ENCODE measurements around the gene SRP14.
A peak's percentile ranks its signal among the peaks of the same experiment; 100 is the strongest.
"Not testable (repeated sequence)": the region's sequence is repeated elsewhere in the genome, so short reads cannot be mapped to it uniquely, and the experiment has no call there.

The SRP14 gene

DNA sequence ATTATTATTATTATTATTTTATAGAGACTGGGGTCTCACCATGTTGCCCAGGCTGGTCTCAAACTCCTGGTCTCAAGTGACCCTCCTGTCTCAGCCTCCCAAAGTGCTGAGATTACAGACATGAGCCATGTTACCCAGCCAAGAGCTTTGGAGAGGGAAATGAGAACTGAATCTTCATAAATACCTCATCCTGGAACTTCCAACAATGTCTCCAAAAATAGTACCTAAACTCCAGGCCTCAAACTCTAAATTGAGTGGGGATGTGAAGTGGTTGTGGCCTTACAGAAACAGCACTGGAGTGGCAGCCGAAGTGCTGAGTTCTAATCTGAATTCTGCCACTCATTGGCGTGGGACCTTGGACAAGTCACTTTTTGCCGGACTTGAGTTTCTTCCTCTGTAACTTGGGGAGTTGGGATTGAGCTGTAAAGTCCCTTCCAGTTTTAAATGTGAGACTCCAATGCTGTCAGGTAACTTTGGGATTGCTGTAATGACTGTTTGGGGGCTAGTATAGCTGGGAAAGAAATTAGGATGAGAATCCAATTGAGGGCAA is 10.0 kb upstream of the SRP14 start:
- no peak for DNase-seq

DNA sequence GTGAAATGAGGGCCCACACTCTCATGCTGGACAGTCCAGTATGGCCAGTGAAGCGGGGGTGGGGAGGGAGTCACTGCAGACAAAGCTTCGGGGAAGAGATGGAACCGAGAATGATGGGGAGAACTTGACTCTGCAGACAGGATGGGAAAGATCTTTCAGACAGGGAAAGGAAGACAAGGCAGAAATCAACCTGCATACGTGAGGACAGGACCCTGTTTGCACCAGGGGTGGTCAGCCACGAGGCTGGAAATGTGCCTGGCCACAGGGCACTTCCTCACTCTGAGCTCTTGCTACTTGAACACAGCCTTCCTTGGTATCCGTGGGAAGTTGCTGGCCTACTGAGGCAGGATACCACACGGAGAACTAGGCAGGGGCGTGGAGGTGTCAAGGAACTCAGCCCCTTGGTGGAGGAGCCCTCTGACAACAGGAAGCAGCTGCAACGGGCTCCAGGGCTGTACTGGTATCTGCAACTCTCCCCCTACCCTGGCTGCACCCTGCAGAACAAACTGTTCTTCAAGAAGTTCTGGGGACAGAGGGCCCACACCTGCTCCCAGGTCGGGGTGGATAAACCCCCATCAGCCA is 9.3 kb upstream of the SRP14 start:
- no peak for DNase-seq

DNA sequence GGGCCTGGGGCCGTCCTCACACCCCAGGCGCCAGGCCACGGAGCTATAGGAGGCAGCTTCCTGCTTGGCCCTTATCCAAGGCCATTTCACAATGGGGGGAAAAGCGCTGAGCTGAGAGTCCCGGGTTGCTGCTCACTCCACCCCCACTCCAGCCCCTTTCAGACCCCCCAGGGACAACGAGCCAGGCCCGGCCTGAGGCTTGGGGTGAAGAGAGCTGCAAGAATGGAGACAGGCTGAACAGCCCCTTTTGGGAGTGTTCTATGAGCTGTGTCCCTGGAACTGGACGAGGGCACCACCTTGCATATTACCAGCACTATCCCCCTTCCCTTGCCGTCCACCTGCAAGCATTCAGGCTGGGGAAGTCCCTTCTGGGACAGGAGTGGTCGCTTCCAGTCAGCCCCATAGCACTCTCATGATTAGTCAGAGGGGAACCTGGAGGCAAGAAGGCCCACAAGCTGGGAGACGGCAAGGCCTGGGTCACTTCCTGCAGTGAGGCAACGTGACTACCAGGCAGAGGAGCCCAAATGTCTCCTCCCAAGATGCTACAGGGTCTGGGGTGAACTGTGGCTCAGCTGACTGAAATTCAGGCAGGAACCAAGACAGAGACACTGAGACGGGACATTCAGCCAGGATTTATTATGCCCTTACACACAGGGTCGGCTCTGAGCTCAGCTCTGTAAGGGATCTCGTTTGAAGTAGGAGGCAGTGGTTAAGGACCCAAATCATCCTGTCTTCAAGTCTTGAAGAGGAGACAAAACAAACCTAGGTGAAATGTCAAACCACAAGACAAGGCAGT is 8.6 kb upstream of the SRP14 start:
- DNase-seq: no peak

DNA sequence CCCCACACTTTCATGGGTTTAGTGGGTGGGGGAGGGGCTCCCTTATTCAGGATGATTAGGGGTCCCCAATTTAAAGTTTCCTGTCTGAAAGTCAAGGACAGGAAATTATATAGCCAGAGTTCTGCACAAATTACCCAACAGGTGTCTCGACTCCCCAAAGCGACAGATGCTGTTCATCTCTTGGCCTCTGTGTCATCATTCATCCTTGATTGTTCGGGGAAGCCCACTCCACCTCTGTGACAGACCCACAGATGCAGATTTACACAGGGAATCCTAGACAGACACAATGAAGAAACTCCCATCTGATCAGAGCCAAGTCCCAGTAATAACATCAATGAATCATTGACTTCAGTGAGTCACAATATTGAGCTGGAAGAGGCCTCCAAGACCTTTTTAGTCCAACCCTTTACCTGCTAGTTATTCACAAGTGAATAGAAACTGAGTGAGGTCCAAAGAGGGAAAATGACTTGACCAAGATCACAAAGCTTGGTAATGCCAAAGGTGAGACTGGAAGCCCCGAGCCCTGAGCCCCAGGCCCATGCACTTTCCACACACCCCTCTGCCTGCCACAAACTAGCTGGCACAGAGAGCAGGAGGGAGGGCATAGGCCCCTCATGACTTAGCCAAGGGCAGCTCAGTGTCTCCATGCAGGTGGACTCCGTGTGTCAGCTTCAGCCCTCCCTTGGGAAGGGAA is 7.9 kb upstream of the SRP14 start:
- DNase-seq: no peak

DNA sequence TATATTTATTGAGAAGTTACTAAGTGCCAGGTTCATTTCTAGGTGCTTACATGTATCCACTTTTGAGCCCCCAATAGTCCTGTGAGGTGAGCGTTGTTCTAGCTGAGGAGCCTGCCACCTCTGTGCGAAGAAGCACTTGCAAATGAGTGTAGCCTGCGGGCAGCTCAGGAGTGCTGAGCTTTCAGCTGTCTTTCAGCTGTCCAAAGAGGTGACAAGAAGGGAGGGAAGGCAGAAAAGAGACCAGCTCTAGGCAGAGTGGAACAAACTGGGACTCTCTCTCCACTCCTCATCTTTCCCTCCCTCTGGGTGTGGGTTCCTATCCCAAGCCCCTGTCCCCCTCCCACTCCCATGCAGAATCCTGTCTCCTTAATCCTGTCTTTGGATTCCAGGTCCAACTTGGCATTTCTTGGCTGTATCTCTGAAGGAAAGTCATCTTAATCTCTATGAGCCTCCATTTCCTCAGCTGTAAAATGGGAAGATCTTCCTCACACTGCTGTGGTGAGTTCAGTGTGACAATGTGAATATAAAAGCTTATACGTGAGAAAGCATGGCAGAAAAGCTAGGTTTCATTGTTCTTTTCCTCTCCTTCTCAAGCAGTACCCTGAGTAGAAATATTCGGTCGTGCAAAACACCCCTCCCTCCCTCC is 6.7 kb upstream of the SRP14 start:
- DNase-seq: no peak

DNA sequence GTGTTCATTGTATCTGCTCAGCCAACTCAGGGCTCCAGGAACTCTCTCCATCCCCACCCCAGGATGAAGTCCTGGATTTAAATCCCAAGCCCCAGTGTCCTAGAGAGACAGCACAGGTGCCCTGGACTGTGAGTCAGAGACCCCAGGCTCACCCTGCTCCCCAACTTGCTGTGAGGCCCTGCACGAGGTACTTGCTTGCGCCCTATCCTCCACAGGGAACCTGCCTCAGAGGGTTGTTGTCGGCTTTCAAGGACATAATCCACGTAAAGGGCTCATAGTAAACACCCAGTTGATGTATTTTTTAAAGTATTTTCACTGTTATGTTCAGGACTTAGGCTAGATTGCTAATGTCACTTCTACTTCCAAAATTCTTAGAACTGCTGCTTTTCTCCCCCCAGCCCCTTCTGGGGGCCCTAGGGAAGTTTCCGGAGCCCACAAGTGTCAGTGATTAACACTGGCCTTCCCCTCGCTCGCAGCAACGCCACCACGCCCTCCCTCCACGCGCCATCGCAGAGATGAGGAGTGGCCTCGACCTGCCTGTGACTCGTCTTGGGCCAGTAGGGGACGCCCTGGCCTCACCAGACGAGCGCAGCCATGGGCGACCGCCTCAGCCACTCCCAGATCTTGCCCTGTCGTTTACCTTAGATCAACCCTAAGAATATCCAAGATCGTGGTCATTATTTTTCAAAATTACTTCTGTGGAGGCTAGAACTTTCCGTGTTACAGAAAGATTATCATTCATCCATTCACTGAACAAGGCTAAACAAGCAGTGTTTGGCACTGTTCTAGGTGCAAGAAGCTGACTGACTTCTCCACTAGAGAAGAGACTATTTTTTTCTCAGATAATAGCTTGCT is 6.0 kb upstream of the SRP14 start:
- peak; percentile 65 for DNase-seq

DNA sequence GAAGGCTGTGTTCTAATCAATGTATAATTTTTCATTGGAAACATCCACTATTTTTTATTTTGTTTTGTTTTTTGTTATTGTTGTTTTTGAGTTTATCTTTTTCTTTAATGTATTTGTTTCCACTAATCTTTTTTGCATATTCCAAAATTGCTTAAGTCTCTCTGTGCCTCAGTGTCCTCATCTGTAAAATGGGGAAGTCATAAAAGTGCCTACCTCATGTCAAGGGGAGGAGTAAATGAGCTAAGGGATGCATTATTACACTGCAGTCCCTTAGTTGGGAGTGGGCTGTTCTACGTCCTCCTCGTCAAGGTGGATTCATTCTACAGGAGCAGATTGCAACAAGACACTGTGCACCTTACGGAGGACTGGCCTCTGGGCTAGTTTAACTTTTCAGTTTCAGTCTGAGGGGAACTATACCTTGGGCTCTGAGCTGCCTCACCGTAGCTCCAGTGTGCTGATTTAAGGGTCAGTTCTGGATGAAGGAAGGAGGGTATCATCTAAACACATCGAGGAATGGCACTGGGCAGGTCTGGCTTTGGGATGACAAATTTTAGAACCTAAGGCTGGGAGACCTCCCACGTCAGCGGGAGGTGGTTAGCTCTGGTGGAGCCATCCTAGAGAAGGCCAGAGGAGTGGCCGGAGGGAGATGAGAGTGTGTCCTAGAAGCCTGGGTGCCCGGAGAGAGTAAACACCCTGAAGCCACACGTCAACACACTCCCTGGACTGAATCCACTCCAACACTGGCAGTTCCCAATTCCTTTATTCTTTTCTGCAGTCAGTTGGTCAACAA is 5.1 kb upstream of the SRP14 start:
- no peak for DNase-seq

DNA sequence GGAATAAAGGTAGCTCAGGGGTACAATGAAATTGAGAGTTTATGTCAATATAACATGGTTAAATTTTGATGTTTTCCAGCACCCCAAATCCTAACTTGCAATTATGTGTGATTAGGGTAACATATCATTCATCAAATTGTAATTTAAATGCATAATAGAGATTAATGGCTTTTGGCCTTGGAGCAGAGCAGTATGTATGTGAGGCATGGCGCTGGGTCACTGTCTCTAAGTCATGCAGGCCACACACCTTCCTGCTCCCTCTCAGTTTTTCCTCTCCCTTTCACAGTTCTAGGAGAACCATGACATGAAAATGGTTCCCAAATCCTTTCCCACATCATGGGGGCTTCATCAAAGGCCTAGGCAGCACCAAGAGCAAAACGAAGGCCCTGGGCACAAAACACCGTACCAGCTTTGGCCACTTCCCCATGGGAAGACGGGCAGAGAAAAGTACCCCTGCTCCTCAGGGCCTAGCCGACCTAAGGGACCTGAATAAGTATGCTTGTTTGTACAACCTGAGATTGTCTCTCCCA is 3.9 kb upstream of the SRP14 start:
- DNase-seq: no peak

DNA sequence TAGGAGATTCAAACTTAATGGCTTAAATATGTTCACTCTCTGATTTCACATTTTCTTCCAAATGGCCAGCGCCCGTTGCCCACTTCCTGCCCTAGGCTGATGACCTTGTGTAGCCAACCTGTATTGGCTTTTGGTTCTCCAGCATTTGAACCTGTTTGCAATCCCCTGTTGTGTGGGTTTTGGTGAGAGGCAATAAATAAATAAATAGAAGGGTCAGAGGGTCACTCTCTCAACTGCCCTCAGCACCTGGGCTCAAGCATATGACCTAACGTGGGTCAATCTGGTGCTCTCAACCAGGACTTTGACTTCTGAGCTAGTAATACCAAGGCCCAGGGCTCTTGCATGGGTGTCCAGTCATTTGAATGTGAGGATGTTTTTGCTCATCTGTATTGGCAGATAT is 1.8 kb upstream of the SRP14 start:
- no peak for DNase-seq

DNA sequence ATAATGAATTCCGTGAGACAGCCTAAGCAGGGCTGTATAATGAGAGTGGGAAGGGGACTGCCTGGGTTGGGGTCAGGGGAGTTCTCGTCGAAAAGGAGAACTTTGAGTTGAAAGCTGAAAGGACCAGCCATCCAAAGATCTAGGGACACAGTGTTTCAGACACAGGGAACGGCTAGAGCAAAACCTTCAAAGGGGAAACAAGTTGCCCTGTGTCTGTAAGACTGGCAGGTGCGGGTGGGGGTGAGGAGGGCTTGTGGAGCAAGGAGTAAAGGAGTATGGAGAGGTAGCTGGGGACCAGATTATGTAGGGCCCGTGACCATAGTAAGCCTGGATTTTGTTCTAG is 1.3 kb upstream of the SRP14 start:
- DNase-seq: no peak

DNA sequence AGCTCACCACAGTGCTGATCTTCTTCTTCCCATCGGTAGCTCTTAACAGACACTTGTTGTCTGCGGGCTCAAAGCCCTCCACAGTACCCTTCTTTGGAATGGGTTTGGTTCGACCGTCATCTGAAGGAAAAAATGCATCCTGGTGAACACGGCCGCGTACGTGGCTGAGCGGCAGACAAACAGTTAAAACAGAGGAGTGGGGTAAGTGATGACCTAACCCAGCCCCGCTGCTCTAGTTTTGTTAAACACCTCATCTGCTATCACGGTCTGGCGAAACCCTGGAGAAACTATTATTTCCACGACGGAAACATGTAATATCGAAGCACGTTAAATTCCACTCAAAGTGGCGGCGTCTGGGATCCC is 725 bp downstream of the SRP14 start:
- no peak for DNase-seq

DNA sequence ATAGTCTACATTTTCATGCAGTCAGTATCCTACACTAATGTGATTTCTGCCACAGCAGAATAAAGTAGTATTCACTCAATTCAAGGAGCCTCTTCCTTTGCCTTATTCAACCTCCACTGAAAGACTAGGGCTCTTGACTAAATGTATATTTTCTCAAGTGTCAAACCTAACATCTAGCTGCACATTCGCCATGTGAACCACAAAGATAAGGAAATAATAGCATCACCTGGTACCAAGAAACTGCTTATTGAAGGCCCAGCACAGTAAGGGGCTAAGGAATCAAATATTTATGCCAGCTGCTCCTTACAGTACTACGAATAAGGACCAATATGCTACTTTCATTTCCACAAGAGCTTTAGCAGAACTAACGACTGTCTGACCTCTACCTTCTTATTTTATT is 1.3 kb downstream of the SRP14 start:
- DNase-seq: no peak

DNA sequence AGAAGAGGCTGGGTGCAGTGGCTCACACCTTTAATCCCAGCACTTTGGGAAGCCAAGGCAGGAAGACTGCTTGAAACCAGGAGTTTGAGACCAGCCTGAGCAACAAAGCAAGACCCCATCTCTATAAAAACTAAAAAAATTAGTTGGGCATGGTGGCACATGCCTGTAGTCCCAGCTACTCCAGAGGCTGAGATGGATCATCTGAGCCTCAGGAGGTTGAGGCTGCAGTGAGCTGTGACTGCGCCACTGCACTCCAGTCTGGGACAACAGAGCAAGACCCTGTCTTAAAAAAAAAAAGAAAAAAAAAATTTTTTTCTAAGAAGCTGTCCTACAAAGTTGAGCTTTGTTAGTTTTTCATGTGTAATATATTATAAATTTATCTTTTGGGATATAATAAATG is 3.8 kb downstream of the SRP14 start:
- DNase-seq: not testable (repeated sequence)

DNA sequence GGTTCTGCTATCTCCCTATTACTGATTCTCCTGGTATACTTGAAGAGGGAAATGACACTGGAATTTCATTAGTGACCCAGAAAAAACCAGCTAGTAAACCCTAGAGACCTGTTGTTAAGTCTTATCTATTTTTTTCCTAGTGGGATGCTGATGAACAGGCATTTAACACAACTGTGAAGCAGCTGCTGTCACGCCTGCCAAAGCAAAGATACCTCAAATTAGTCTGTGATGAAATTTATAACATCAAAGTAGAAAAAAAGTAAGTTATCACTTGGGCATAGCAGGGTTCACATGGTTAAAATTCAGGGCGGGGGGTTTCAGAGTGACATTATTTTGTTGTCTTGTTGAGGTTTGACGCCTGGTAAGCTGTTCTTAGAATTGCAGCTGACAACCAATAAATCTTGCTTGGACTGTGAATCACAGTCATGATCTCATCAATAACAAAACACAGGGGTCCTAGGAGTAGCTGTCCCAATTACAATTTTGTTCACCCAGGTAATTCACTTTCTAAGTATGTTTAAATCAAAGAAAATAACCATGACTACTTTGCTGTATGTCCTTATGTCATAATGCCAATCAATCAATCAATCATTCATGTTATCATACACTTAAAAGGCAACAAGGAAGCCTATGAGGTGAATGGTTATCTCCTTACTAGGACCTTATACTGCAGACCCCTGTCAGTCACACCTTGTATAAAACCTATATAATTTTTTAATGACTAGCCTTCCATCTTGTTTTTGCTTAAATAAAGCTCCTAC is 4.6 kb downstream of the SRP14 start:
- no peak for DNase-seq

DNA sequence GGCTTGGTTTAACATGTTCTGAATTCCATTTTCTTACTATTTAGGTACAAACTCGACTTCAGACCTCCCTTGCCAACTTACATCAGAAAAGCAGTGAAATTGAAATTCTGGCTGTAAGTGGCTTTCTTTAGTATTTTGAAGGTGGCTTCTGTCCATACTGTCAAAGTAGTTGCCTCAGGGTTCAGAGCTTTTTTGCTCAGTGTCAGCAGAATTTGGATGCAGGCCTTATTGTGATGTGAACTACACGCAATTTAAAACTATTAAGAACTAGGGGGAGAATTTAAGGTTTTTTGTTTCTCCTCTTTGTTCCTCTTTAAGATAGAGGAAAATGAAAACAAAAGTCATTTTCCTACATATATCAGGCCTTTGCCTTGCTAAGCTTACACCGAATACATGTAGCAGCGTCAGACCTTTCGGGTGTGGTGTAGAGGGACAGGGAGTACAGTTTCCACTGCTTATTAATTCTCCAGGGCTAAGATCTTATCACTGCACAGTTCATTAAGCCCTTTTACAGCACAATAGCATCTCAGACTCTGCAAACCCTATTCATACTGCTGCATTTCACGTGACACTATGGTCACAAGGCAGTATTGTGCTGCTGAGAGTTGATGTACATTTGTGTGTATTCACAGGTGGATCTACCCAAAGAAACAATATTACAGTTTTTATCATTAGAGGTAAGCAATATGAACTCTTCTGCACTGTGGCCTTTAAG is 6.7 kb downstream of the SRP14 start:
- DNase-seq: no peak

DNA sequence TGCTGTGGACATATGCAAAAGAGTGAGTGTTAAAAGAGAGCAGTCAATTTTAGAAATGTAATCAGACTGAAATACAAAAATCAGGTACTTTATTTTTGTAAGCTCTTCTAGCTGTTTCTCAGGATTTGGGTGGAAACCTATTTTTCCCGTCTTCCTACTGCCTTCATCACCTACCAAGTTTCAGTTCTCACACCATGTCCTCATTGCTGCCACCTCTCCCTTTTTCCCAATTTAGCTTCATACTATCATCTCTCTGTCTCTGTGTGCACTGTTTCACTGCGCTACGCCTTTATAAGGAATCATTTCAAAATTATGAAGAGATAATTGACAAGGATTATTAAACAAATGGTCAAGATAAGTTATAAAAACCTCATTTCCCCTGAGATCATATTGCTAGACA is 7.7 kb downstream of the SRP14 start:
- no peak for DNase-seq

DNA sequence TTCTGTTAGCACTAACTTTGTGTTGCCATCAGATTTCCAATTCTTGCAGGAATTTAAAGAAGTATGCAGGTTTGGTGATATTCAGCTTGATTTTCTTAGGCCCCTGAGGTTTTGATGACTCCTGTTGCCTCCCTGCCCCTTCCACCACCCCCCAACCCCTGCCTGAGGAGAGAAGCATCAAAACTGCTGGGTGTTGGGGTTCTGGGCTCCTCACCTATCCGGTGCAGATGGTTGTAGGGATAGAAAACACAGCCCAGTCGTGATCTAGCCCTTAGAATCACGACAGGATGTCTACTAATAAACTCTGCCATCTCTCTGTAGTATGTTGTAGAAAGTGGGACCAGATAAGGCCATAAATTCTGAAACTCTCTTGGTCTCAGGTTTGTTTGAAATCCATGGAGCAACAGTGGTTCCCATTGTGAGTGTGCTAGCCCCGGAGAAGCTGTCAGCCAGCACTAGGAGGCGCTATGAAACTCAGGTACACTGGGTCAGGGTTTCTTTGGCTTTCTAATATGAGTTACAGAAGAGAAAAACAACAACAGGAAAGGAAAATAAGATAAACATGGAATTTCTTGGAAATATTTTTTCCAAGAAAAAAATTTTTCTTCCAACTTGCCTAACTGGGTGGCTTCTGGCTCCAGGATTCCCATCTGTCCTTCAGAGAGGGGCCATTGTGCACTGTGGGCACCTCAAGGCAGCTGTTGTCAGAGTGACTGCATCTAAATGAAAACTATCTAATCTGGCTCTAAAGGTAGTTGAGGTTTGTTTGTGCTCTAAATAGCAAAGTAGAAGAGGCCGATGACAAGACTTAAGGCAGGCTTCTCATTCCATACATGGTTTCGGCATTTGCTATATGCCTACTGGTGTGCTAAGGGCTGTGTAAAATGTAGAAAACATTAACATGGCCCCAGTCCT is 8.7 kb downstream of the SRP14 start:
- no peak for DNase-seq

DNA sequence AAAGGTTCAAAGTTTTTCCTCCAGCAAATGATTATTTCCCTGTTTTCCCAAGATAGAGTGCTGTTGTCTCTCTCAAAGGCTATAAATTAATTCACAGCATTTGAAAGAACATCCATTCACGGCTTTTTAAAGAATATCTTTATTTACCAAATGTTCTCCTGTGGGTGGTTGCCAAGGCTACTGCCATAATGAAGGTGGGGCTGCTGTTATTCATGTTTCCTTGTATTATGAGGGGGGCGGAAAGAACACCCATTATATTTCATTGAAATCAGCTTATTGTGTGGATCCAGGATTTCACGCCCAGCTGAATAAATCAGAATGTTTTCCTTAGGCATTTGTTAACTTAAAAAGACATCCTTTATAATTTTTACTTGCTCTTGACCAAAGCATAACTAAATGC is 10.1 kb downstream of the SRP14 start:
- no peak for DNase-seq

DNA sequence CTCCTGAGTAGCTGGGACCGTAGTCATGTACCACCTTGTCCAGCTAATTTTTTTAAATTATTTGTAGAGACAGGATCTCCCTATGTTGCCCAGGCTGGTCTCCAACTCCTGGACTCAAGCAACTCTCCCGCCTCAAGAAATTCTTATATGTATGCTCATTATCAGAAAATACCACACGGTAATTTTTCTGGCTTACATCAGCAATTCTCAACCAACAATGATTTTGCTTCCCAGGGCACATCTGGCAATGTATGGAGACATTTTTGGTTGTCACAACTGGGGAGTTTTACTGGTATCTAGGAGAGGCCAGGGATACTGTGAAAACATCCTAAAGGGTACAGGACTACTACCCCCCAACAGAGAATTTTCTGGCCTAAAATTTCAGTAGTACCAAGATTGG is 10.8 kb downstream of the SRP14 start:
- DNase-seq: no peak
